ENCODE data around the gene TMEM151B. TPM values are rescaled to one million over a fixed set of nuclear protein-coding genes. Genes with fewer than 3 reads are reported as not detected.
A peak's percentile ranks its signal among the peaks of the same experiment; 100 is the strongest.

TMEM151B gene
- total and polyA plus RNA-seq, 4 donors = 9.3 to 53.1 (median 34.5) TPM

GRCh38 chr6:44302856-44303255, 32.6 kb downstream of the TMEM151B start:
- no peaks in the 10 kb centered on the region for H3K9me3 ChIP-seq (ENCODE audit: control insufficient read depth, insufficient read depth, low read length)
- H3K36me3 ChIP-seq (ENCODE audit: control insufficient read depth, insufficient read depth, low read length) = peaks cover 79% of the 10 kb centered on the region
- H3K4me3 ChIP-seq (ENCODE audit: low read depth, low read length) = no peak overlapping the region
- no peak overlapping the region for H3K27ac ChIP-seq (ENCODE audit: low read depth, low read length)
- H3K4me1 ChIP-seq (ENCODE audit: control insufficient read depth, insufficient read depth, low read length) = peaks cover 7% of the 10 kb centered on the region
- peaks cover 3% of the 10 kb centered on the region for H3K27me3 ChIP-seq (ENCODE audit: control insufficient read depth, insufficient read depth, low read length)
- DNase-seq (ENCODE audit: low read depth in 4 of 6, low spot score in 6 of 6) = no peak
- WGBS (ENCODE audit: insufficient coverage) = 87% methylated on average over 11 of the region's 12 CpGs

GRCh38 chr6:44303842-44304241, 33.6 kb downstream of the TMEM151B start:
- H3K36me3 ChIP-seq (ENCODE audit: control insufficient read depth, insufficient read depth, low read length) = peaks cover 89% of the 10 kb centered on the region
- no peak overlapping the region for H3K27ac ChIP-seq (ENCODE audit: low read depth, low read length)
- DNase-seq (ENCODE audit: low read depth in 4 of 6, low spot score in 6 of 6) = no peak
- H3K27me3 ChIP-seq (ENCODE audit: control insufficient read depth, insufficient read depth, low read length) = no peaks in the 10 kb centered on the region
- no peaks in the 10 kb centered on the region for H3K9me3 ChIP-seq (ENCODE audit: control insufficient read depth, insufficient read depth, low read length)
- no peak overlapping the region for H3K4me3 ChIP-seq (ENCODE audit: low read depth, low read length)
- over 99% methylated on average over 6 of the region's 6 CpGs for WGBS (ENCODE audit: insufficient coverage)
- no peaks in the 10 kb centered on the region for H3K4me1 ChIP-seq (ENCODE audit: control insufficient read depth, insufficient read depth, low read length)

GRCh38 chr6:44304282-44305199, 34.3 kb downstream of the TMEM151B start:
- H3K4me1 ChIP-seq (ENCODE audit: control insufficient read depth, insufficient read depth, low read length) = no peaks in the 10 kb centered on the region
- no peaks in the 10 kb centered on the region for H3K27me3 ChIP-seq (ENCODE audit: control insufficient read depth, insufficient read depth, low read length)
- H3K36me3 ChIP-seq (ENCODE audit: control insufficient read depth, insufficient read depth, low read length) = peaks cover 96% of the 10 kb centered on the region
- H3K27ac ChIP-seq (ENCODE audit: low read depth, low read length) = no peak overlapping the region
- H3K9me3 ChIP-seq (ENCODE audit: control insufficient read depth, insufficient read depth, low read length) = no peaks in the 10 kb centered on the region
- peak in 2 of 6 donors; percentile 21 to 45 for DNase-seq (ENCODE audit: low read depth in 4 of 6, low spot score in 6 of 6)
- no peak overlapping the region for H3K4me3 ChIP-seq (ENCODE audit: low read depth, low read length)
- WGBS (ENCODE audit: insufficient coverage) = 75% methylated on average over 22 of the region's 25 CpGs

- Histone ChIP-seq H3K4me1 (ENCODE audit: control insufficient read depth, insufficient read depth, low read length) (no peaks in the 10 kb centered on the region), H3K27me3 (ENCODE audit: control insufficient read depth, insufficient read depth, low read length) (no peaks in the 10 kb centered on the region), H3K4me3 (ENCODE audit: low read depth, low read length) (no peak overlapping the region), H3K9me3 (ENCODE audit: control insufficient read depth, insufficient read depth, low read length) (no peaks in the 10 kb centered on the region), H3K36me3 (ENCODE audit: control insufficient read depth, insufficient read depth, low read length) (peaks cover 100% of the 10 kb centered on the region), H3K27ac (ENCODE audit: low read depth, low read length) (no peak overlapping the region)
- WGBS (ENCODE audit: insufficient coverage) = 70% methylated on average over 3 of the region's 5 CpGs
- DNase-seq (ENCODE audit: low read depth in 4 of 6, low spot score in 6 of 6) = no peak
These were observed 35.0 kb downstream of the TMEM151B start for GRCh38 chr6:44305200-44305725.

- 100% methylated on average over 5 of the region's 8 CpGs for WGBS (ENCODE audit: insufficient coverage)
- Histone ChIP-seq H3K27ac (ENCODE audit: low read depth, low read length) (no peak overlapping the region), H3K27me3 (ENCODE audit: control insufficient read depth, insufficient read depth, low read length) (no peaks in the 10 kb centered on the region), H3K9me3 (ENCODE audit: control insufficient read depth, insufficient read depth, low read length) (no peaks in the 10 kb centered on the region), H3K36me3 (ENCODE audit: control insufficient read depth, insufficient read depth, low read length) (peaks cover 94% of the 10 kb centered on the region), H3K4me1 (ENCODE audit: control insufficient read depth, insufficient read depth, low read length) (no peaks in the 10 kb centered on the region), H3K4me3 (ENCODE audit: low read depth, low read length) (no peak overlapping the region)
- no peak for DNase-seq (ENCODE audit: low read depth in 4 of 6, low spot score in 6 of 6)
These were observed 36.5 kb downstream of the TMEM151B start for GRCh38 chr6:44306710-44307109.

GRCh38 chr6:44307217-44307616, 37.0 kb downstream of the TMEM151B start:
- no peak for DNase-seq (ENCODE audit: low read depth in 4 of 6, low spot score in 6 of 6)
- 93% methylated on average over 10 of the region's 10 CpGs for WGBS (ENCODE audit: insufficient coverage)
- Histone ChIP-seq H3K27ac (ENCODE audit: low read depth, low read length) (no peak overlapping the region), H3K9me3 (ENCODE audit: control insufficient read depth, insufficient read depth, low read length) (no peaks in the 10 kb centered on the region), H3K36me3 (ENCODE audit: control insufficient read depth, insufficient read depth, low read length) (peaks cover 89% of the 10 kb centered on the region), H3K4me3 (ENCODE audit: low read depth, low read length) (no peak overlapping the region), H3K27me3 (ENCODE audit: control insufficient read depth, insufficient read depth, low read length) (no peaks in the 10 kb centered on the region), H3K4me1 (ENCODE audit: control insufficient read depth, insufficient read depth, low read length) (peaks cover 5% of the 10 kb centered on the region)

GRCh38 chr6:44309092-44309491, 38.8 kb downstream of the TMEM151B start:
- peaks cover 8% of the 10 kb centered on the region for H3K4me1 ChIP-seq (ENCODE audit: control insufficient read depth, insufficient read depth, low read length)
- no peak overlapping the region for H3K27ac ChIP-seq (ENCODE audit: low read depth, low read length)
- H3K36me3 ChIP-seq (ENCODE audit: control insufficient read depth, insufficient read depth, low read length) = peaks cover 70% of the 10 kb centered on the region
- H3K27me3 ChIP-seq (ENCODE audit: control insufficient read depth, insufficient read depth, low read length) = no peaks in the 10 kb centered on the region
- WGBS (ENCODE audit: insufficient coverage) = no CpG with 5 or more reads among the region's 2 CpGs
- no peak for DNase-seq (ENCODE audit: low read depth in 4 of 6, low spot score in 6 of 6)
- H3K9me3 ChIP-seq (ENCODE audit: control insufficient read depth, insufficient read depth, low read length) = no peaks in the 10 kb centered on the region
- no peak overlapping the region for H3K4me3 ChIP-seq (ENCODE audit: low read depth, low read length)

- Histone ChIP-seq H3K9me3 (ENCODE audit: control insufficient read depth, insufficient read depth, low read length) (no peaks in the 10 kb centered on the region), H3K4me1 (ENCODE audit: control insufficient read depth, insufficient read depth, low read length) (peaks cover 8% of the 10 kb centered on the region), H3K27ac (ENCODE audit: low read depth, low read length) (no peak overlapping the region), H3K36me3 (ENCODE audit: control insufficient read depth, insufficient read depth, low read length) (peaks cover 65% of the 10 kb centered on the region), H3K27me3 (ENCODE audit: control insufficient read depth, insufficient read depth, low read length) (no peaks in the 10 kb centered on the region), H3K4me3 (ENCODE audit: low read depth, low read length) (no peak overlapping the region)
- no peak for DNase-seq (ENCODE audit: low read depth in 4 of 6, low spot score in 6 of 6)
These were observed 39.4 kb downstream of the TMEM151B start for GRCh38 chr6:44309631-44310030.

- no peaks in the 10 kb centered on the region for H3K27me3 ChIP-seq (ENCODE audit: control insufficient read depth, insufficient read depth, low read length)
- no peak for DNase-seq (ENCODE audit: low read depth in 4 of 6, low spot score in 6 of 6)
- H3K4me1 ChIP-seq (ENCODE audit: control insufficient read depth, insufficient read depth, low read length) = peaks cover 8% of the 10 kb centered on the region
- peaks cover 59% of the 10 kb centered on the region for H3K36me3 ChIP-seq (ENCODE audit: control insufficient read depth, insufficient read depth, low read length)
- H3K4me3 ChIP-seq (ENCODE audit: low read depth, low read length) = no peak overlapping the region
- 100% methylated on average over 3 of the region's 3 CpGs for WGBS (ENCODE audit: insufficient coverage)
- no peaks in the 10 kb centered on the region for H3K9me3 ChIP-seq (ENCODE audit: control insufficient read depth, insufficient read depth, low read length)
- H3K27ac ChIP-seq (ENCODE audit: low read depth, low read length) = no peak overlapping the region
These were observed 40.0 kb downstream of the TMEM151B start for GRCh38 chr6:44310241-44310640.

GRCh38 chr6:44311304-44311703, 41.1 kb downstream of the TMEM151B start:
- H3K36me3 ChIP-seq (ENCODE audit: control insufficient read depth, insufficient read depth, low read length) = peaks cover 48% of the 10 kb centered on the region

More at GRCh38 chr6:44311304-44311703, 41.1 kb downstream of the TMEM151B start:
- Histone ChIP-seq H3K27ac (ENCODE audit: low read depth, low read length) (no peak overlapping the region), H3K9me3 (ENCODE audit: control insufficient read depth, insufficient read depth, low read length) (no peaks in the 10 kb centered on the region), H3K4me3 (ENCODE audit: low read depth, low read length) (no peak overlapping the region), H3K27me3 (ENCODE audit: control insufficient read depth, insufficient read depth, low read length) (no peaks in the 10 kb centered on the region), H3K4me1 (ENCODE audit: control insufficient read depth, insufficient read depth, low read length) (peaks cover 8% of the 10 kb centered on the region)
- DNase-seq (ENCODE audit: low read depth in 4 of 6, low spot score in 6 of 6) = no peak
- 88% methylated on average over 1 of the region's 2 CpGs for WGBS (ENCODE audit: insufficient coverage)

Measured in spinal cord (tissue), 10 donors.